ENCODE data around the gene SNURF.

- TF ChIP-seq CTCF (IDR thresholded peaks at IDR 0.05) (no peak), POLR2A (IDR thresholded peaks at IDR 0.05) (no peak)
These were observed 7.2 kb downstream of the SNURF start for GRCh38 chr15:24961967-24962366.

Data from gastroesophageal sphincter (tissue), 3 donors.